GM21390 (cell line): Measurements from ENCODE around the gene KLHDC8B.
"Not testable (repeated sequence)": the region's sequence is repeated elsewhere in the genome, so short reads cannot be mapped to it uniquely, and the experiment has no call there.

Source experiments
- ATAC-seq: cut with Tn5 transposase; IDR thresholded peaks from one replicate; pipeline ENCODE4 v1.9.1; 2021; ENCODE audit not compliant: unreplicated experiment

The KLHDC8B gene

GRCh38 chr3:49181351-49181750 is 10.0 kb downstream of the KLHDC8B start:
- no peak for ATAC-seq

DNA sequence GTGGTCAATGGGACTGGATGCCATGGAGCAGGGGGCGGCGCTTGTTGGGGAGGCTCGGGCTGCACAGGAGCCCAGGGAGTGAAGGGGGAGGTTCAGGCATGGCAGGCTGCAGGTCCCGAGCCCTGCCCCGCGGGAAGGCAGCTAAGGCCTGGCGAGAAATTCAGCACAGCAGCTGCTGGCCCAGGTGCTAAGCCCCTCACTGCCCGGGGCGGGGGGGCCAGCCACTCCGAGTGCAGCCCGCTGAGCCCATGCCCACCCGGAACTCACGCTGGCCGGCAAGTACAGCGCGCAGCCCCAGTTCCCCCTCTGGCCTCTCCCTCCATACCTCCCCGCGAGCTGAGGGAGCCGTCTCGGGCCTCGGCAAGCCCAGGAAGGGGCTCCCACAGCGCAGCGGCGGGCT is 11.3 kb downstream of the KLHDC8B start:
- ATAC-seq = no peak

- no peak for ATAC-seq
These were observed 12.5 kb downstream of the KLHDC8B start for GRCh38 chr3:49183873-49184272.

DNA sequence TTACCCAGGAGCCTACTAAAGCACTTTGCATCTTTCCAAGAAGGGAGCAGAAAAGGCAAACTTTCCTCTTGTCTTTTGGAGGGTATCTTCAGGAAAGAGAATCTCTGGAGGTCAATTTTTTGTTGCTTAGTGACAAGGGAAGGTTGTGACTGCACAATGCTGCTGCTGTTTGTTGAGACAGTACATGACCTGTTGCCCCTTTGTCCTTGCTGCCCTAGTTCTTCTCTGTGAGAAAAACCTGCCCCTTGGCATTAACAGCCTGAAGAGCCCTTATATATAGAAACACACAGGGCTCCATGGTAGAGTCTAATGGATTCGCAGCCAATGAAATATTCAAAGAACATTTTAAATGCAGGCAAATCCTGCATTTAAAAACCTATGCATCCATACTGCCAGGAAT is 20.3 kb downstream of the KLHDC8B start:
- no peak for ATAC-seq

GRCh38 chr3:49198161-49198560 is 26.8 kb downstream of the KLHDC8B start:
- ATAC-seq = no peak

DNA sequence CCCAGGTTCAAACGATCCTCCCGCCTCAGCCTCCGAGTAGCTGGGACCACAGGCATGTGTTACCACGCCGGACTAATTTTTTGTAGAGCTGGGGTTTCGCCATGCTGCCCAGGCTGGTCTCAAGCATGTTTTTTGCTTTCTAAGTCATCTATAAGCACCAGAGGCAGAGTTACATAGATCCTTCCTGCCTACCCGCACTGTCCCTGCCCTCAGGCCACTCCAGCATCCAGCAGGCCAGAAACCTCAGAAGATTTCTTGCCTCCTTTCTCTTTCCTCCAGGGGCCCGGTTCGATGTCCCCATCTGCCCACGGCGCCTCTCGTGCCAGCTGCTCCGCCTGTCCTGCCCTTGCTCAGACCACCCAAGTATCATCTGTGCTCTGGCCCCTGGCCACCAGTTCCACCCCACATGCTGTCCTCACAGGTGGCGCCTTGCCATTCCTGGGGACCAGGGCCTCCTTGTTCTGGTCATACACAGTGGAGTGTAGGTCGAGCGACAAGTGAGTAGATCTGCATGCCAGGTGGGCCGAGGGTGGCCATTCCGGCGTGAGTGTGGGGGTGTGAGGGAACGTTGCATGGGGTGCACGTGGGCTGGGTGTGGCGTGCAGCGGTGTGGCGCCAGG is 27.3 kb downstream of the KLHDC8B start:
- no peak for ATAC-seq

GRCh38 chr3:49199239-49199899 is 28.0 kb downstream of the KLHDC8B start:
- no peak for ATAC-seq

- ATAC-seq = no peak
These were observed 28.5 kb downstream of the KLHDC8B start for GRCh38 chr3:49199900-49200281.

- ATAC-seq = no peak
These were observed 42.1 kb downstream of the KLHDC8B start for GRCh38 chr3:49213541-49213943.

GRCh38 chr3:49213998-49214397 is 42.6 kb downstream of the KLHDC8B start:
- ATAC-seq = no peak

DNA sequence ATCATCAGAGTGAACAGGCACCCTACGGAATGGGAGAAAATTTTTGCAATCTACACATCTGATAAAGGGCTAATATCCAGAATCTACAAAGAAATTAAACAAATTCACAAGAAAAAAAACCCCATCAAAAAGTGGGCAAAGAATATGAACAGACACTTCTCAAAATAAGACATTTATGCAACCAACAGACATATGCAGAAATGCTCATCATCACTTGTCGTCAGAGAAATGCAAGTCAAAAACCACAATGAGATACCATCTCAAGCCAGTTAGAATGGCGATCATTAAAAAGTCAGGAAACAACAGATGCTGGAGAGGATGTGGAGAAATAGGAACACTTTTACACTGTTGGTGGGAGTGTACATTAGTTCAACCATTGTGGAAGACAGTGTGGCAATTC is 45.3 kb downstream of the KLHDC8B start:
- not testable (repeated sequence) for ATAC-seq

DNA sequence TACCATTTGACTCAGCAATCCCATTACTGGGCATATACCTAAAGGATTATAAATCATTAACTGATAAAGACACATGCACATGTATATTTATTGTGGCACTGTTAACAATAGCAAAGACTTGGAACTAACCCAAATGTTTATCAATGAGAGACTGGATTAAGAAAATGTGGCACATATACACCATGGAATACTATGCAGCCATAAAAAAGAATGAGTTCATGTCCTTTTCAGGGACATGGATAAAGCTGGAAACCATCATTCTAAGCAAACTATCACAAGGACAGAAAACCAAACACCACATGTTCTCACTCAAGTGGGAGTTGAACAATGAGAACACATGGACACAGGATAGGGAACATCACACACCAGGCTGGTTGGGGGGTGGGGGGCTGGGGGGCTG is 45.7 kb downstream of the KLHDC8B start:
- ATAC-seq = not testable (repeated sequence)

GRCh38 chr3:49217688-49218470 is 46.5 kb downstream of the KLHDC8B start:
- ATAC-seq = no peak

- not testable (repeated sequence) for ATAC-seq
These were observed 47.1 kb downstream of the KLHDC8B start for GRCh38 chr3:49218471-49218989.

DNA sequence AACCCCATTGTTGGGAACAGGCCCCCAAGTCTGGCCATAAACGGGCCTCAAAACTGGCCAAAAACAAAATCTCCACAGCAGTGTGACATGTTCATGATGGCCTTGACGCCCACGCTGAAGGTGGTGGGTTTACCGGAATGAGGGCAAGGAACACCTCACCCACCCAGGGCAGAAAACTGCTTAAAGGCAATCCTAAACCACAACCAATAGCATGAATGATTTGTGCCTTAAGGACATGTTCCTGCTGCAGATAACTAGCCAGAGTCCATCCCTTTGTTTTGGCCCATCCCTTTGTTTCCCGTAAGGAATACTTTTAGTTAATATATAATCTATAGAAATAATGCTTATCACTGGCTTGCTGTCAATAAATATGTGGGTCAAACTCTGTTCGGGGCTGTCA is 47.7 kb downstream of the KLHDC8B start:
- ATAC-seq = no peak

- not testable (repeated sequence) for ATAC-seq
These were observed 49.7 kb downstream of the KLHDC8B start for GRCh38 chr3:49220985-49221563.

- no peak for ATAC-seq
These were observed 50.6 kb downstream of the KLHDC8B start for GRCh38 chr3:49222002-49222401.
